ENCODE data around the gene HACD1. TPM values are rescaled to one million over a fixed set of nuclear protein-coding genes. Genes with fewer than 3 reads are reported as not detected.

The HACD1 gene
- total RNA-seq, 1 donor from 2014 or later: 41.6 TPM

- Histone ChIP-seq H3K9me3 (no peaks in the 10 kb centered on the region), H3K27ac (no peak overlapping the region), H3K4me3 (no peak overlapping the region), H3K36me3 (no peaks in the 10 kb centered on the region), H3K4me1 (no peaks in the 10 kb centered on the region), H3K27me3 (no peaks in the 10 kb centered on the region)
- no peak for DNase-seq (ENCODE audit: low spot score in 2 of 2)
- TF ChIP-seq CTCF (IDR thresholded peaks at IDR 0.05): no peak
- intact Hi-C loops (cut with DNase I): no loop called here
Measured at GRCh38 chr10:17576768-17577167, 40.4 kb downstream of the HACD1 start.

DNA sequence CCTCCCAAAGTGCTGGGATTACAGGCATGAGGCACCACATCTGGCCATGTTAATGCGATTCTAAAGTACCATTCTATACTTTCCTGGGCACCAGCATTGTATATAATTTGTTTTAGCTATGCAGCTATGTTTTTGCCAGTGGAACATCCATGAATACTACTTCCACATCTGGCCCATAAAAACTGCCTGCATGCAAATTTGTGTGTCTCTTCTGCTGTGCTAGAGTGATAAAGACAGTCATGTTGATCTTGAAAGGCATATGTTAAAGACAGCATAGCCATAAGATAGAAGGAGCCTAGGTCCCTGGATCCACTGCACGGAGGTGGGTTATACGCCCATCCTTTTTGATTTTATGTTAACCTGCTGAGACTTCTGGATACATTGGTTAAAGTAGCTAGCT, 52.3 kb downstream of the HACD1 start:
- no peak for TF ChIP-seq CTCF (IDR thresholded peaks at IDR 0.05)
- Histone ChIP-seq H3K4me3 (no peak overlapping the region), H3K4me1 (no peaks in the 10 kb centered on the region), H3K27ac (no peak overlapping the region), H3K27me3 (no peaks in the 10 kb centered on the region), H3K36me3 (no peaks in the 10 kb centered on the region), H3K9me3 (no peaks in the 10 kb centered on the region)
- intact Hi-C loops (cut with DNase I): no loop called here
- DNase-seq (ENCODE audit: low spot score in 2 of 2): no peak

DNA sequence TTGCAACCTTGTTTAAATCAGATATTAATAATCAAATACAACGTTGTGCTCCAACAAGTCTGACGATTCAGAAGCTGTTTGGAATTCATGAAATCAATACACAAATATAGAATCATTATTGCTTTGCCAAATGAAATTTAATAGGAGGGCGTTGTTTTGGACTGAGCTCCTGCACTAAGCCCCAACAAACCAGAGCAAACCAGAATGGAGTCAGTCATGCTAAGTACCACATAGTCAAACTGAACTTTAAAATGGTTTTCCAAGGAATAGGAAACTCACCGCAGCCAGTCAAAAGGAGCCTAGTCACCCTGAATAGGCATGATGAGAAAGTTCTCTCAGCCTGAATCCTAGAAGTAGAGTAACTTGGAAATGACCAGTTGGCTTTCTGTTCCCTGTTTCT, 53.7 kb downstream of the HACD1 start:
- H3K36me3 ChIP-seq: no peaks in the 10 kb centered on the region
- no peak overlapping the region for H3K4me3 ChIP-seq
- no peaks in the 10 kb centered on the region for H3K9me3 ChIP-seq
- no peaks in the 10 kb centered on the region for H3K27me3 ChIP-seq
- TF ChIP-seq CTCF (IDR thresholded peaks at IDR 0.05): no peak
- no peak for DNase-seq (ENCODE audit: low spot score in 2 of 2)
- no peak overlapping the region for H3K27ac ChIP-seq
- intact Hi-C loops (cut with DNase I): no loop called here
- H3K4me1 ChIP-seq: no peaks in the 10 kb centered on the region

DNA sequence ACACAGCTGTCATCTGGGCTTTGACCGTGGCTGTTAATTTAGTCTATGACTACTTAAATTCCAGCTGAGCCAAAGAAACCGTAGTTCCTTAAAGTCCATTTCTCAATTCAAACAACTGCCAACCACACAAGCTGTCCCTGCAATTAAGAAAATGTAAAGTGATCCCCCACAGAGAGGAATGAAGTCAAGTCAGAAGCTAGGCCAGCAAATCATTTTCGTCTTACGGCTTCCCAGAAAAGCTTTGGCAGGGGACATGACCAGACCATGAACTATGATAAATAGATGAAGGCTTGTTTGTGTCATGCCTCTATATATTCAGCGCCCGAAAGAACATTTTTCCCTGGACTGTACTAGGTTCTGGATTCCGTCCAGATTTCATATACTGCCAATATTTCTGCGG, 54.6 kb downstream of the HACD1 start:
- Histone ChIP-seq H3K4me3 (no peak overlapping the region), H3K9me3 (no peaks in the 10 kb centered on the region), H3K27ac (no peak overlapping the region), H3K27me3 (no peaks in the 10 kb centered on the region), H3K4me1 (no peaks in the 10 kb centered on the region), H3K36me3 (no peaks in the 10 kb centered on the region)
- intact Hi-C loops (cut with DNase I): no loop called here
- no peak for DNase-seq (ENCODE audit: low spot score in 2 of 2)
- TF ChIP-seq CTCF (IDR thresholded peaks at IDR 0.05): no peak

DNA sequence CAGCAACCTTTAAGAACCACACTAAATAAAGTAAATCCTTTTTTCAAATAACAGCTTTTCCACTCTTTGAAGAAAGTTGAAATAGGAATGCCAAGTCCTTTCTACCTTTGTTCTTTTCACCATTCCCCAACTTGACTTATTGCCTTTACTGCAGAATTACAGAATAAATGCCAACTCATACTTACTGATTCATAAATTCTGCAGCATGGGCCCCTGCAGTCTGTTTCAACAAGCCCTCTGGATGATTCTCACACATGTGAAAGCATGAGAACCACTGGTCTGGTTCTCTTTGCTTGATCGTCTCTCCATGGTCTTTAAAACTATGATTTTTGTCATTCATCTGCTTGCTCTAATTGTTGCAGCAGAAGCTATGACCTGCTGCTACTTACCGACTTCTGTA, 56.1 kb downstream of the HACD1 start:
- Histone ChIP-seq H3K36me3 (no peaks in the 10 kb centered on the region), H3K4me3 (no peak overlapping the region), H3K27ac (no peak overlapping the region), H3K9me3 (no peaks in the 10 kb centered on the region), H3K27me3 (no peaks in the 10 kb centered on the region), H3K4me1 (no peaks in the 10 kb centered on the region)
- no peak for DNase-seq (ENCODE audit: low spot score in 2 of 2)
- intact Hi-C loops (cut with DNase I): no loop called here
- TF ChIP-seq CTCF (IDR thresholded peaks at IDR 0.05): no peak

GRCh38 chr10:17557459-17557858, 59.7 kb downstream of the HACD1 start:
- no peak overlapping the region for H3K27ac ChIP-seq
- no peak for TF ChIP-seq CTCF (IDR thresholded peaks at IDR 0.05)
- intact Hi-C loops (cut with DNase I): no loop called here

More at GRCh38 chr10:17557459-17557858, 59.7 kb downstream of the HACD1 start:
- Histone ChIP-seq H3K9me3 (no peaks in the 10 kb centered on the region), H3K27me3 (no peaks in the 10 kb centered on the region), H3K4me3 (no peak overlapping the region), H3K4me1 (no peaks in the 10 kb centered on the region), H3K36me3 (no peaks in the 10 kb centered on the region)
- no peak for DNase-seq (ENCODE audit: low spot score in 2 of 2)
